ENCODE measurements around the gene CREBRF. TPM values are rescaled to one million over a fixed set of nuclear protein-coding genes. Genes with fewer than 3 reads are reported as not detected.
A peak's percentile ranks its signal among the peaks of the same experiment; 100 is the strongest.

Gene CREBRF
- total and polyA plus RNA-seq, 2 of the 8 experiments (the other 6 are each of a cell fraction or from before 2014, with no cell fraction given), result 1.2 to 4.7 TPM

DNA sequence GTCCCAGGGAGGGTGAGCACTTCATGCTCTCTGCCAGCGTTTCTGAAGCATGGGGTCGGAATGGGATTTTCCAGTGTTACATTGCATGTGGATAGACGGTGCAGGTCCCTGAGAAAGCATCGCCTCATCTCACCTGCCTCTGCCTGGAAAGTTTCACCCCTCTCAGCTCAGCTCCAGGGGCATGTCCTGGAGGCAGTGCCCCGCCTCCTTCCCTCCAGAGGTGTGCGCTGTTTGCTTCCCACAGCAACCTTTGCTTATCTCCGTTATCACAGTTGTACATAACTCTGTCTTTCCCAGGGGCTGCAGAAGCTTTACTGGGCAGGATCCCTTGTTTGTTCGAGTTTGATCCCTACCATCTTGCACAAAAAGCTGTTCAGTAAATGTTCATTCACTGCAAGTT is 10.7 kb upstream of the CREBRF start:
- POLR2A ChIA-PET (ENCODE audit: partially characterized antibody), result interaction anchor here (0.6 to 0.9 kb wide), 2 partner anchors 20 to 277 kb away, joined by 3 to 5 read pairs; no protein-coding TSS in a partner anchor
- Histone ChIP-seq H4K20me1 (replicated peaks in 1 of 2; ENCODE audit: control insufficient read depth in 1 of 2, insufficient read depth in 2 of 2, low read length in 2 of 2) (no peaks in the 10 kb centered on the region), H3K79me1 (ENCODE audit: low read depth, low read length) (no peaks in the 10 kb centered on the region), H2AK5ac (ENCODE audit: low read depth, low read length) (no peak overlapping the region), H2BK15ac (ENCODE audit: low read length) (no peak overlapping the region), H2BK5ac (ENCODE audit: low read depth, low read length) (no peak overlapping the region), H2BK20ac (ENCODE audit: low read length) (no peak overlapping the region), H4K5ac (ENCODE audit: insufficient read length, low read depth, low read length) (no peak overlapping the region), H3K27me3 (replicated peaks in 1 of 4; ENCODE audit: control insufficient read depth in 3 of 4, extremely low read depth in 1 of 4, insufficient read depth in 3 of 4, low read length in 3 of 4) (no peaks in the 10 kb centered on the region), H3K9me3 (ENCODE audit: insufficient read depth in 2 of 2, low read depth in 1 of 2, low read length in 1 of 2) (no peaks in the 10 kb centered on the region), H3K23ac (ENCODE audit: insufficient read length) (no peak overlapping the region), H2BK120ac (replicated peaks; ENCODE audit: low read depth, low read length) (no peak overlapping the region), H3K36me3 (ENCODE audit: control insufficient read depth in 2 of 4, insufficient read depth in 4 of 4, low read length in 3 of 4) (no peaks in the 10 kb centered on the region), H3K4ac (replicated peaks; ENCODE audit: insufficient read length, low read depth, low read length) (no peak overlapping the region), H2BK12ac (ENCODE audit: low read depth, low read length) (no peak overlapping the region), H3K79me2 (ENCODE audit: control insufficient read depth in 1 of 2, insufficient read depth in 2 of 2, low read length in 2 of 2) (no peaks in the 10 kb centered on the region), H3K23me2 (ENCODE audit: low read depth, low read length) (no peaks in the 10 kb centered on the region), H3K18ac (ENCODE audit: extremely low read depth, low read length) (no peak overlapping the region), H4K8ac (ENCODE audit: extremely low read depth, insufficient read depth, low read length) (no peak overlapping the region), H3K4me2 (ENCODE audit: insufficient read depth in 1 of 2, low read depth in 2 of 2, low read length in 2 of 2) (no peak overlapping the region), H3K14ac (ENCODE audit: insufficient read length) (no peak overlapping the region), H3K9ac (replicated peaks in 1 of 4; ENCODE audit: extremely low read depth in 1 of 4, low read depth in 3 of 4, low read length in 3 of 4) (no peak overlapping the region), H3K4me1 (replicated peaks in 1 of 4; ENCODE audit: control insufficient read depth in 3 of 4, insufficient read depth in 4 of 4, low read length in 3 of 4) (peaks cover 0 to 6% (median 3%) of the 10 kb centered on the region in 4 experiments; a peak in 2 of 7 replicates), H2AFZ (ENCODE audit: low read length) (peak overlapping the region; percentile 66), H3K4me3 (ENCODE audit: extremely low read depth in 1 of 4, insufficient read depth in 2 of 4, low read depth in 3 of 4, low read length in 4 of 4) (no peak overlapping the region), H3K27ac (ENCODE audit: low read depth, low read length) (no peak overlapping the region), H3K56ac (replicated peaks; ENCODE audit: insufficient read length, low read depth, low read length) (no peak overlapping the region), H4K91ac (replicated peaks; ENCODE audit: insufficient read length, low read length) (no peak overlapping the region)
- CTCF ChIA-PET (ENCODE audit: partially characterized antibody), result interaction anchor here (0.7 to 1.2 kb wide), 3 partner anchors 12 to 103 kb away, joined by 3 read pairs; no protein-coding TSS in a partner anchor
- DNase-seq (ENCODE audit: low read depth in 1 of 2, low spot score in 2 of 2) (no peak), FAIRE-seq (no peak)
- TF ChIP-seq CREB1 (IDR thresholded peaks at IDR 0.05) (no peak), POU5F1 (IDR thresholded peaks at IDR 0.05; ENCODE audit: low read depth, low read length) (no peak), SP4 (IDR thresholded peaks at IDR 0.05; ENCODE audit: low read length) (no peak), POLR2A (IDR thresholded peaks at IDR 0.05; ENCODE audit: control extremely low read depth in 1 of 2, low read depth in 2 of 2, low read length in 2 of 2) (no peak), ASH2L (IDR thresholded peaks at IDR 0.05; ENCODE audit: low read length) (no peak), USF2 (IDR thresholded peaks at IDR 0.05; ENCODE audit: low read length) (no peak), PHF8 (conservative IDR thresholded peaks at IDR 0.05; ENCODE audit: low read depth, low read length) (no peak), E2F6 (IDR thresholded peaks at IDR 0.05) (no peak), RBBP5 (IDR thresholded peaks at IDR 0.05; ENCODE audit: borderline replicate concordance, low read depth, low read length) (no peak)
- 72% methylated on average over 8 of the region's 8 CpGs; no CpG with 5 or more reads in 1 of the 2 experiments for WGBS, 2 experiments (ENCODE audit: extremely low coverage in 1 of 2, insufficient coverage in 1 of 2, insufficient read length in 1 of 2, insufficient replicate concordance in 2 of 2, low coverage in 1 of 2, low lambda C conversion rate in 2 of 2, missing lambda C conversion rate in 1 of 2)

All from H1 (cell line).